Stomach (tissue), 9 donors: ENCODE results near the gene ATP6V0B. TPM values are rescaled to one million over a fixed set of nuclear protein-coding genes. Genes with fewer than 3 reads are reported as not detected.

ENCODE experiments used
- DNase-seq, 2 donors: peaks; one replicate each; pipeline versions ENCODE4 v3.0.0 to v3.0.0-alpha.2; 2013 to 2019
- H3K27ac ChIP-seq, 5 donors: fragments of 200-600 bp in 4 of 5; sonication (generic) in 4 of 5; one replicate each; pipeline ENCODE4 v1.5.1; 2013 to 2019; ENCODE audit warnings: mild to moderate bottlenecking in 1 of 5, moderate library complexity in 1 of 5
- H3K27me3 ChIP-seq, 3 donors: fragments of 200-600 bp; sonication (generic); one replicate each; pipeline ENCODE4 v1.5.1; 2017 to 2019; ENCODE audit warnings: mixed run types in 1 of 3
- H3K36me3 ChIP-seq, 4 donors: fragments of 200-600 bp; sonication (generic); 1 replicate in 3 of 4; 2 replicates in 1 of 4; pipeline ENCODE4 v1.5.1; 2016 to 2019
- H3K4me1 ChIP-seq, 4 donors: fragments of 200-600 bp; sonication (generic); one replicate each; pipeline ENCODE4 v1.5.1; 2016 to 2019
- H3K4me3 ChIP-seq, 4 donors: fragments of 200-600 bp; sonication (generic) in 3 of 4; one replicate each; pipeline ENCODE4 v1.5.1; 2016 to 2019; ENCODE audit warnings: mild to moderate bottlenecking in 1 of 4
- H3K9me3 ChIP-seq, 4 donors: fragments of 200-600 bp; sonication (generic); one replicate each; pipeline ENCODE4 v1.5.1; 2016 to 2019
- EP300 ChIP-seq: sonication (generic); formaldehyde crosslinking; IDR thresholded peaks from one replicate; pipeline ENCODE4 v1.6.1; 2017; ENCODE audit warnings: antibody characterized with exemption
- POLR2A ChIP-seq, 4 donors: fragments of 450-650 bp; IDR thresholded peaks; one replicate each; pipeline ENCODE4 v1.6.1; 2016; ENCODE audit warnings: antibody characterized with exemption in 4 of 4, control low read depth in 2 of 4, mild to moderate bottlenecking in 1 of 4, moderate library complexity in 1 of 4
- POLR2AphosphoS5 ChIP-seq, 3 donors: sonication (generic); formaldehyde crosslinking; IDR thresholded peaks; one replicate each; pipeline ENCODE4 v1.6.1; 2016; ENCODE audit warnings: antibody characterized with exemption in 3 of 3
- WGBS, 5 donors: extraction: QIAGEN DNeasy Blood & Tissue Kit in 3 of 5; methylation state at CpG; one replicate each; pipeline versions ENCODE4 v1.1.5 to v1.1.7; 2013 to 2018; 5-methylcytosine and 5-hydroxymethylcytosine counted together
- intact Hi-C: fragments of 100-400 bp; cut with DNase I; formaldehyde crosslinking; loops from one replicate; pipeline ENCODE4 v1.15.1; 2023; ENCODE audit warnings: low total_unique reads
- polyA plus RNA-seq, 3 donors: library from polyadenylated mRNA; stranded (reverse); fragments of 200-250 nt; gene quantifications; one replicate each; pipeline ENCODE4 v1.2.3, GENCODE V29; 2013
- total RNA-seq, 5 donors: library from RNA; depleted of rRNA; stranded (reverse); fragments of >200 nt; gene quantifications; one replicate each; pipeline versions ENCODE4 v1.1.0 to v1.2.3, GENCODE V29; 2014 to 2016
- TF ChIP-seq, protein P1 (sequence below), 7 experiments: fragments of 450-650 bp in 4 of 7; fragments of 200-600 bp in 3 of 7; sonication (generic) in 3 of 7; IDR thresholded peaks; one replicate each; pipeline ENCODE4 v1.5.1; 2016 to 2019; ENCODE audit warnings: antibody characterized with exemption in 7 of 7, control low read depth in 2 of 7, mild to moderate bottlenecking in 1 of 7
- donor health status: healthy with polysubstance abuse.
- donor health status: Bipolar disorder and iron deficiency.
- donor health status: healthy.

ATP6V0B gene
- total and polyA plus RNA-seq, 8 donors = 32.1 to 188 (median 94.7) TPM

DNA sequence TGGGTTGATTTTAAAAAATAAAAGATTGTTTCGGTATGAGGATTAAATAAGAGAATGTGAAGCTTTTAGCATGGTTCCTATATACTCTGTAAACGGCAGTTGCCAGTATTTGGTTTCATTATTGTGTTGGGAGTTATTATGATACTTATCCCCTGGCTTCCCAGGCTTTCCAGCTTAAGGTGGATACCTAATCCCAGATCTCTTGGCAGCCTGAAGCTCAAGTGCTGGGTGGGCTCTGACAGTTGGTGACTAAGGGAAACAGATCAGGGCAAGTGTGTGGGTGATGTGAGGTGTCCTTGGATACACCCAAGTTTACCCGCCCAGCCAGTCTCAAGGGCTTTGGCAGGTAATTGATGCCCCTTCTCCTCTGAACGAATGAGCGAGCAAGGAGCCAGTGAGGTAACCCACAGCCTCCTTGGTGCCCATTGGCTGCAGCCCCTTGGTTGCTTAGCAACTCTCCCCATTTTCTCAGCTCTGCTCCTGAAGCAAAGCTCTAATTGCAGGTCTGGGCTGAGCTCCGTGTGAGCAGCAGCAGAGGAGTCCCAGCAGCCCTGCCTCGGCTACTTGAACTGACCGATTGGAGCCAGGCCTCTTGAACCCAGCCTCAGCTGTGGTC lies 21.9 kb upstream of the ATP6V0B start:
- Histone ChIP-seq H3K4me1 (peaks cover 11 to 42% (median 17%) of the 10 kb centered on the region in 4 donors), H3K27me3 (no peaks in the 10 kb centered on the region), H3K27ac (peak overlapping the region in 1 of 5 donors; percentile 18), H3K9me3 (no peaks in the 10 kb centered on the region), H3K36me3 (peaks cover 9 to 44% (median 39%) of the 10 kb centered on the region in 4 donors), H3K4me3 (no peak overlapping the region)
- intact Hi-C loops = no loop called here
- 68 to 81% (median 74%) methylated on average over 8 of the region's 8 CpGs for WGBS, 5 donors
- DNase-seq = peak in 1 of 2 donors; percentile 66
- no peak for TF ChIP-seq POLR2AphosphoS5 (IDR thresholded peaks at IDR 0.05)
- TF ChIP-seq, protein P1, sequence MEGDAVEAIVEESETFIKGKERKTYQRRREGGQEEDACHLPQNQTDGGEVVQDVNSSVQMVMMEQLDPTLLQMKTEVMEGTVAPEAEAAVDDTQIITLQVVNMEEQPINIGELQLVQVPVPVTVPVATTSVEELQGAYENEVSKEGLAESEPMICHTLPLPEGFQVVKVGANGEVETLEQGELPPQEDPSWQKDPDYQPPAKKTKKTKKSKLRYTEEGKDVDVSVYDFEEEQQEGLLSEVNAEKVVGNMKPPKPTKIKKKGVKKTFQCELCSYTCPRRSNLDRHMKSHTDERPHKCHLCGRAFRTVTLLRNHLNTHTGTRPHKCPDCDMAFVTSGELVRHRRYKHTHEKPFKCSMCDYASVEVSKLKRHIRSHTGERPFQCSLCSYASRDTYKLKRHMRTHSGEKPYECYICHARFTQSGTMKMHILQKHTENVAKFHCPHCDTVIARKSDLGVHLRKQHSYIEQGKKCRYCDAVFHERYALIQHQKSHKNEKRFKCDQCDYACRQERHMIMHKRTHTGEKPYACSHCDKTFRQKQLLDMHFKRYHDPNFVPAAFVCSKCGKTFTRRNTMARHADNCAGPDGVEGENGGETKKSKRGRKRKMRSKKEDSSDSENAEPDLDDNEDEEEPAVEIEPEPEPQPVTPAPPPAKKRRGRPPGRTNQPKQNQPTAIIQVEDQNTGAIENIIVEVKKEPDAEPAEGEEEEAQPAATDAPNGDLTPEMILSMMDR (IDR thresholded peaks at IDR 0.05) = no peak
- TF ChIP-seq EP300 = no peak
- no peak for TF ChIP-seq POLR2A (IDR thresholded peaks at IDR 0.05)

DNA sequence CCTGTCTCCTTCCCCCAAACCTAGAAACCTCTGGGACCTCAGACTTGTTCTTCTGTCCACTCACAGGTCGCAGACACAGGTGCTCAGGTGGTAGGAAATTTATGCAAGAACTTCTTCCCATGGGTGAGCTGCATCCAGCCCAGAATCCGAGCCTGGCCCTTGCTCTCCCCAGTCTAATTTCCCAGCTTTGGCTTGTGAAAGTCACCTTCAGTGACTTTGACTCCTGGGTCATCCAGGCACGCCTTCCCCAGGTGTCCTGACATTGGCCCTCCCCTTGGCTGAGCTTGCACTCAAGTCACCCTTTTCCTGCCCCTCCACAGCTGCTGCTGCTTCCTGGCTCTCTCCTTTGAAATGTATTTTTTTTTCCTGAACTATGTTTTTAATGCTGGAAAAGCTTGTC lies 21.4 kb upstream of the ATP6V0B start:
- TF ChIP-seq POLR2A (IDR thresholded peaks at IDR 0.05) (no peak), EP300 (no peak)
- no peaks in the 10 kb centered on the region for H3K9me3 ChIP-seq
- peaks cover 13 to 49% (median 44%) of the 10 kb centered on the region in 4 donors for H3K36me3 ChIP-seq
- WGBS, 5 donors = 71 to 85% (median 77%) methylated on average over 3 of the region's 3 CpGs
- no peaks in the 10 kb centered on the region for H3K27me3 ChIP-seq
- no peak for DNase-seq
- H3K27ac ChIP-seq = peak overlapping the region in 1 of 5 donors; percentile 18
- intact Hi-C loops = no loop called here
- peaks cover 6 to 37% (median 12%) of the 10 kb centered on the region in 4 donors for H3K4me1 ChIP-seq
- H3K4me3 ChIP-seq = no peak overlapping the region

DNA sequence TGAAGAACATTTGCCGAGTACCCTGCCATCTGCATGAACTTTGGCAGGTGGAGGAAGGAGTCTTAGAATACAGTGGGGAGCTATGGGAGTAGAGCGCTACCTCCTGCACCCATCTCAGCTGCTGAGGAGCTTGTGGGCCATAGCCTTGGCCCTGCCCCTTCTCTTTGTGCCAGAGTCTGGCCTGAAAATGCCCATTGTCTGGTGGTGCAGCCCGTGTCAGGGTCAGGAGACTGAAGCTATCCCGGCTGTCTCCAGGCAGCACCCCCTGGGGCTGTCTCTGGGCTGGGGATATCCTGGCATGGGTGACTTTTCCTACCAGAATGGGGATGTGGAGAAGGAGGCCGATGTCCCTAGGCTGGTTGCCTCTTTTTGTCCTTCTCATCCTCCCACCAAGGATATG lies 20.7 kb upstream of the ATP6V0B start:
- DNase-seq = no peak
- no peaks in the 10 kb centered on the region for H3K27me3 ChIP-seq
- TF ChIP-seq POLR2AphosphoS5 (IDR thresholded peaks at IDR 0.05) = no peak
- no peak for TF ChIP-seq POLR2A (IDR thresholded peaks at IDR 0.05)
- TF ChIP-seq, protein P1 (IDR thresholded peaks at IDR 0.05) = no peak
- H3K36me3 ChIP-seq = peaks cover 17 to 56% (median 51%) of the 10 kb centered on the region in 4 donors
- no peak overlapping the region for H3K4me3 ChIP-seq
- H3K9me3 ChIP-seq = no peaks in the 10 kb centered on the region
- WGBS, 5 donors = 94 to 97% (median 95%) methylated on average over 3 to 5 of the region's 5 CpGs
- intact Hi-C loops = no loop called here
- H3K4me1 ChIP-seq = peaks cover 0 to 30% (median 5%) of the 10 kb centered on the region in 4 donors
- H3K27ac ChIP-seq = no peak overlapping the region

DNA sequence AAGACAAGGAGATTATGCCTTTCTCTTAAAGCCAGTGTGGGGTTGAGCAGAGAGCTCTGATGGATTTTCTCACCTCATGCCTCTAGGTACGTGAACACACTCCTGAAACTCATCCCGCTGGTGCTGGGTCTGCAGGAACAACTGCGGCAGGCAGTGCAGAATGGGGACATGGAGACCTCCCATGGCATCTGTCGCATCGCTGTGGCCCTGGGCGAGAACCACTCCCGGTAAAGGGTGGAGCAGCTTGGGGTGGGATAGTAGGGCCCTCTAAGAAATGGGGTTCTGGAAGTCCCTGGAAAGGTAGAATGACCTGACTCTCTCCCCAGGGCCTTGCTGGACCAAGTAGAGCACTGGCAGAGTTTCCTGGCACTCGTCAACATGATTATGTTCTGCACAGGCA lies 18.5 kb upstream of the ATP6V0B start:
- H3K27ac ChIP-seq = no peak overlapping the region
- no peaks in the 10 kb centered on the region for H3K27me3 ChIP-seq
- WGBS, 5 donors = 94 to 98% (median 97%) methylated on average over 7 to 8 of the region's 8 CpGs
- H3K4me1 ChIP-seq = peaks cover 0 to 17% (median 0%) of the 10 kb centered on the region in 4 donors
- H3K36me3 ChIP-seq = peaks cover 17 to 60% (median 53%) of the 10 kb centered on the region in 4 donors
- TF ChIP-seq POLR2AphosphoS5 (IDR thresholded peaks at IDR 0.05) (no peak), POLR2A (IDR thresholded peaks at IDR 0.05) (no peak), EP300 (no peak)
- TF ChIP-seq, protein P1 (IDR thresholded peaks at IDR 0.05) = no peak
- no peak overlapping the region for H3K4me3 ChIP-seq
- intact Hi-C loops = no loop called here
- no peak for DNase-seq
- no peaks in the 10 kb centered on the region for H3K9me3 ChIP-seq

DNA sequence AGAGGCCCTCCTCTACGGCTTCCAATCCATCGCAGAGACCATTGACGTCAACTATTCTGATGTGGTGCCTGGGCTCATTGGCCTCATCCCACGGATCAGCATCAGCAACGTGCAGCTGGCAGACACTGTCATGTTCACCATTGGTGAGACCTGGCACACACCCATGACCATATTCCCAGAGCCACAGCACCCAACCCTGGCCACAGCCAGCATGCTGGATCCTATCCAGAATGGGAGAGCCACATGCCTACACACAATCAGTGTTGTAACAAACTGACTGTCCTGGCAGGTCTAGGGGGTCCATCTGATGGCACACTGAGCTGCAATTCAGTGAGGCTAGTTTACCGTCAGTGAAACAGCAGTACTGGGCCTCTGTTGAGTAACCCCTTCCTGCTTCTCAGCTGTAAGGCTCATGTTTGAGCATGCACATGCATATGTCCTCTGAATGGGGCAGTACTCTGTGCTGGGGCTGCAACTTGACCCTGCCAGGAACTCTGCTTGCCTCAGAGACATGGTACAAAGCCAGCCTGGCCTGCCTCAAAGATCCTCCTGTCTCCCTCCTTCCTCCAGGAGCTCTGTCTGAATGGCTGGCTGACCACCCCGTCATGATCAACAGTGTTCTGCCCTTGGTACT lies 17.2 kb upstream of the ATP6V0B start:
- no peak overlapping the region for H3K27ac ChIP-seq
- peaks cover 0 to 11% (median 0%) of the 10 kb centered on the region in 4 donors for H3K4me1 ChIP-seq
- H3K27me3 ChIP-seq = no peaks in the 10 kb centered on the region
- intact Hi-C loops = no loop called here
- H3K4me3 ChIP-seq = no peak overlapping the region
- no peak for DNase-seq
- no peaks in the 10 kb centered on the region for H3K9me3 ChIP-seq
- TF ChIP-seq, protein P1 (IDR thresholded peaks at IDR 0.05) = no peak
- TF ChIP-seq POLR2AphosphoS5 (IDR thresholded peaks at IDR 0.05) (no peak), POLR2A (IDR thresholded peaks at IDR 0.05) (no peak), EP300 (no peak)
- peaks cover 27 to 73% (median 66%) of the 10 kb centered on the region in 4 donors for H3K36me3 ChIP-seq
- WGBS, 5 donors = 87 to 94% (median 90%) methylated on average over 6 to 7 of the region's 7 CpGs
